ENCODE measurements around the gene SMOC2.

GRCh38 chr6:168703990-168704389 lies 263.0 kb downstream of the SMOC2 start:
- TF ChIP-seq, protein P1, sequence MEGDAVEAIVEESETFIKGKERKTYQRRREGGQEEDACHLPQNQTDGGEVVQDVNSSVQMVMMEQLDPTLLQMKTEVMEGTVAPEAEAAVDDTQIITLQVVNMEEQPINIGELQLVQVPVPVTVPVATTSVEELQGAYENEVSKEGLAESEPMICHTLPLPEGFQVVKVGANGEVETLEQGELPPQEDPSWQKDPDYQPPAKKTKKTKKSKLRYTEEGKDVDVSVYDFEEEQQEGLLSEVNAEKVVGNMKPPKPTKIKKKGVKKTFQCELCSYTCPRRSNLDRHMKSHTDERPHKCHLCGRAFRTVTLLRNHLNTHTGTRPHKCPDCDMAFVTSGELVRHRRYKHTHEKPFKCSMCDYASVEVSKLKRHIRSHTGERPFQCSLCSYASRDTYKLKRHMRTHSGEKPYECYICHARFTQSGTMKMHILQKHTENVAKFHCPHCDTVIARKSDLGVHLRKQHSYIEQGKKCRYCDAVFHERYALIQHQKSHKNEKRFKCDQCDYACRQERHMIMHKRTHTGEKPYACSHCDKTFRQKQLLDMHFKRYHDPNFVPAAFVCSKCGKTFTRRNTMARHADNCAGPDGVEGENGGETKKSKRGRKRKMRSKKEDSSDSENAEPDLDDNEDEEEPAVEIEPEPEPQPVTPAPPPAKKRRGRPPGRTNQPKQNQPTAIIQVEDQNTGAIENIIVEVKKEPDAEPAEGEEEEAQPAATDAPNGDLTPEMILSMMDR (IDR thresholded peaks at IDR 0.05) = no peak
- TF ChIP-seq POLR2AphosphoS5 (IDR thresholded peaks at IDR 0.05) (no peak), POLR2A (IDR thresholded peaks at IDR 0.05) (no peak)
